NCI-H82 (cell line): ENCODE data around the gene DCPS.
"Not testable (repeated sequence)": the region's sequence is repeated elsewhere in the genome, so short reads cannot be mapped to it uniquely, and the experiment has no call there.

Source experiments
- DNase-seq: peaks from one replicate; lab custom pipeline; 2025; lab: John Stamatoyannopoulos, UW

Gene DCPS

DNA sequence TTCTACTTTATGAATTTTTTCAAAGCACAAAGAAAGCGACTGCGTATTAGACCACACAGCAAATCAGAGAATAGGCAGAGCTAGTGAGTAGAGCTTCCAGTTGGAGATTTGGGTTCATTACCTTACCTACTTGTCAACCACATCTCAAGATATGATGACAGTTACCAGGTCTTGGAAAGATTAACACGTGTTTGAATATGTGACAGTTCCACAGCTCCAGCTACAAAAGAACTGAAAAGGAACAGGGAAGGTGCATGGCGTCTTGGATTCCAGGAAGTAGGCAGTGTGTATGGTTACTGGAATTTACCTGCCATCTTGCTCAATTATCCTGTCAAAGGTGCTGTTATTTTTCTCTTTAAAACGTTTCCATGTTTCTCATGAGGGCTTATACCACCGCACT is 15.6 kb upstream of the DCPS start:
- DNase-seq, result no peak

DNA sequence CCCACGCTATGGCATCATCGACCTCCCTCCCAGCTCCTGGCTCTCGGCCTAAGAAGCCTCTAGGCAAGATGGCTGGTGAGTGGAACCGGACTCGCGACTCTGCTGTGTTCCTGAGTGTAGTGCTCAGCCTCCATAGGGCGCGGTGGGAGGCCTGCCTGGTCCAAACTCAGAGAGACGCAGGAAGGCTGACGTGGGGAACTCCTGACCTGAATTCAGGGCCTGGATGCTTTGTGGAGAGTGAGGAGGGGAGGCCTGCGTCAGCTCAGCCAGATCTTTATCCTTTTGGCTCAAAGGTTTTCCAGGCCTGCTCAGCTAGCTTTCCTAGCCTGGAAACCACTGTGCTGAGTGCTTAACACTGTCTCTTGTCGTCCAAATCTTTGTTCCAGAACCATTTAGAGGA is 13.0 kb upstream of the DCPS start:
- DNase-seq, result no peak

DNA sequence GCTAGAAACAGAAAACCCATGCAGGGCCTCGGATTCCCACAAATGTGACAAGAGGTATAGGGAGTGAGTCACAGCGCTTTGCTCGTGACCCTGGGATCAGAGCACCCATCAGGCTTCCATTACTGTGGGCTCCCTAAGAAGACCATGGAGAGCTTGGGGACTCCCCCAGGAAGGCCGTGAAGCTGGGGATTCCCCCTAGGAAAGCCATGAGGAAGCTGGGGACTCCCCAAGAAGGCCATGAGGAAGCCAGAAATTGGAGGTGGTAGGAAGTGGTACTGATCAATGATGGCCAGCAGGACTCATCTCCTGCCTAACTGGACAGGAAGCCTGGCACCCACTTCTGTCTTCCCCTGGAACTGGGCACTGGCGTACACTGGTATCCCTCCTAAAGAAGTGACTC is 10.1 kb upstream of the DCPS start:
- DNase-seq, result no peak

DNA sequence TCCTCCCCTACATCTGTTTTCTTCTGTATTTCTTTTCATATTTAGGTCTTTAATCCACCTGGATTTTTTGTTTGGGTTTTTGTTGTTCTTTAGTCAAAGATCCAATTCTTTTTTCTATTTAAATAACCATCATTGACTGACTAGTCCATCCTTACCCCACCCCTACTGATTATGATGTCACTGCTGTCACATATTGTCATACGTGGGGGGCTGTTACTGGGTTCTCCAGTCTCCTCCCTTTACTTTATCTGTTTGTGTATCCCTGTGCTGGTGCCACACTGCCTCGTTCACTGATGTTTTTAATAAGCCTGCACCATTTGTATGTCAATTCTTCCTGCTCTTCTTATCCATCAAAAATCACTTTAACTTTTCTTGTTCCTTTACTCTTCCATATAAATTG is 6.9 kb upstream of the DCPS start:
- DNase-seq, result no peak

DNA sequence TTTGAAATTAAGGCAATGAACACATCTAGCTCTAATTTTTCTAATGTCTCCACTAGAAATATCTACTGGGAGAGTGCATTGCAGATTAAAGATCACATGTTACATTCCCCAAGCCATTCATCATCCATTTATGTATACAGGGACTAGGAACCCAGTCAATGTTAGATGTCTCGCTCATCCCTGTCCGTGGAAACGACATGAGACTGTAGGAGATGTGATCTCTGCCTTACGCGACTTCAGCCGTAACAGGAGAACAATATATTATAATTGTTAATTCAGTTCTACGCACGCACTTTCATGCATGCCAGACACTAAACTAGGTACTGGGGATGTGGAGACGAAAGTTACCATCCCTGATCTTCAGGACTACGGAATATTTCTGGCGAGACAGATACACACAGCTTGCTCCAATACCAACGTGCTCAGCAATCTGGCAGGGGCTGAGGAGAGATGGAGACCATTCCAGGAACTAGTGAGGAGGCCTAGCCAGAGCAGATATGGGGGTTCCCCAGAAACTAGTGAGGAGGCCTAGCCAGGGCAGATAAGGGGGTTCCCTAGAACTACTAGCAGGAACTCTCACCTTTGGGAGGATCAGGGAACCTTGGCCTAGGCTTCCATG is 706 bp downstream of the DCPS start:
- DNase-seq, result no peak

DNA sequence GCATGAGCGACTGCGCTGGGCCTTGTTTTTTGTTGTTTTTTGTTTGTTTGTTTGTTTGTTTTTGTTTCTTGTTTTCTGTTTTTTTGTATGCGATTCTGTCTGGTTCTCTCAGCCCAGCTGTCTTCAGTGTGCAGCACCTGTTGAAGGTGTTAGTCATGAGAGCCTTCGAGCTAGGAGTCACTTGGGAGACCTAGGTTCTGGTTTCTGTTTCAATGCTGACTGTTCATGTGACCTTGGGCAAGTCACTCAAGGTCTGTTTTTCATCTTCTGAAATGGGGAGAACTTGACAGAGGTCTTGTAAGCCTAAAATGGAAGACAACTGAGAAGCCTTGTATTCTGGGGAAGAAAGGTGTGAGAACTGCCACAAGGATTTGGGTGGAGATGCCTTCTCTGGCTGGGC is 1.8 kb downstream of the DCPS start:
- no peak for DNase-seq

DNA sequence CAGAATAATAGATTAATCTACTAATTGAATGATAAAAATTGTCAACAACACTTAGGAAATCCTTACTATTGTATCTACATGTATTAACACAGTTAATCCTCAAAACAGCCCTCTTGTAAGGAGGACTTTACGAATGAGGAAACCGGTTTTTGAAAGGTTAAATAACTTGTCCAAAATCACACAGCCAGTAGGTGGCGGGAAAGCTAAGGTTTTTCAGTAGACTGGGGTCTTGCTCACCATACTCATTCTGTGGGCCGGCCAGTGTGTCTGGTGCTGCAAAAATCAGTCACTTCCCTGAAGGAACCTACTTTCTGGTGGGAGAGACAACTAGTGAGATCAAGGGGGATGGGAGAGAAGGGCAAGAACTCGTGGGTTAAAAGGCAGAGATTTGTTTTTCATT is 3.8 kb downstream of the DCPS start:
- peak; percentile 57 for DNase-seq

DNA sequence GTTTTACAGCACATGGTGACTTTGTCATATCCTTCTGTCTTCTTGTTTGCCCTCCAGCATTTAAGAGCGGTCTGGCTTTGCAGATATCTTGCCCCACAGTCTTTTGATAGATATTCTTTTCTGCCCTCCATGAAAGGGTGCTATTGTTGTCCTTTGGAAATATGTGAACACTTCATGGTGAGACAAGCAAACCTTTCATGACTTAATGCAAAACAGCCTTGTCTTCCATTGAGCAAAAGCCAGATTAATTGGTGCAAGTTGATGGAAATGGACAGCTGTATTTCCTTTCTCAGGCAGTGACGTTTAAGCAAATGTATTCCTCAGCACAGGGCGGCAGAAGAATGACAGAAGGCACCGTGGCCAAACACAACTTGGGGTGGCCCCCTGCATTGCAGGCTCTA is 4.4 kb downstream of the DCPS start:
- no peak for DNase-seq

DNA sequence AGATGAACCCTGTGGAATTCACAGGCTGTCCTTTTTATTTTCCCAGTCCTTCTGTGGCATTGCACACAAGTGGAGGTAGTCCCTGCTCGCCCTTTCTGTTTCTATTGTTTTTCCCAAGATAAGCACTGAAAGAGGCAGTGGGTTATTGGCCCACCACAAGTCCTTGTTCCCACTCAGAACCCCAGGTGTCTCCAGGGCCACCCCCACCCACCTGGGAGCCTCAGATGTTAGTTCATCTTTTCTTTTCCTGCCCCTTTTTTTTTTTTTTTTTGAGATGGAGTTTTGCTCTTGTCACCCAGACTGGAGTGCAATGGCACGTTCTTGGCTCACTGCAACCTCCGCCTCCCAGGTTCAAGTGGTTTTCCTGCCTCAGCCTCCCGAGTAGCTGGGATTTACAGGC is 4.9 kb downstream of the DCPS start:
- not testable (repeated sequence) for DNase-seq

DNA sequence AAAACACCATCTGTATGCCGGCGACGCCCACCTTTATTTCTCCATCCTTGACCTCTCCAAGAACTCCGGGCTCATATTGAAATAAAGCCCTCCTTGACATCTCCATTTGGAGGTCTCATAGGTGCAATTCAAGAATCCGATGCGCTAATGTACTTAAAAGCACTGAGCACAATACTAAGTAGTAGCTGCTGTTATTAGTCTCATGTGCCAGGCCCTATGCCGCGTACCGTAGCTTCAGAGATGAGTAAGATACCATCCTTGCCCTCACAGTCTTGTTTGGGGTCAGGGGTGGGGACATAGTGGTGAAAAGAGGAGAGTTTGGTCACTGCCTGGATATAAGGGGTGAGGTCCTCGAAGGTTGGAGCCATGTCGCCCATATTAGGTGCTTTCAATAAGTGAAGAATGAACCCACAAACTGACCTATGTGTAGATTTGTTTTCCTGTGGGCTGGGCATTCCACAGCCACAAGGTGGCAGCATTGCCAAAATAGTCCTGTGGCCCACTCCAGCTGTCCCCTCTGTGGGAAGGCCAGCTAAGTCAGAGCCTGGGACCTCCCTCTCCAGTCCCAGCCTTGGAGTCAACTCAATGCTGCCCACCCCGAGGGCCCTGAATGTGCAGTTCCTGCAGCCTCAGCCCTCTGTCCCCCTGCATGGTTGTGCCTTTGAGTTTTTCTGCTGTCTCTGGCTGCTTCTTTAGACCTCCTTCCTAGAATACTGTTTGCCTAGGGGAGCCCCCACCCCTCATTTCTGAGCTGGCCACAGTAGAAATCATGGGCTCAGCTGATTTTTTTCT is 6.5 kb downstream of the DCPS start:
- DNase-seq, result peak; percentile 81

DNA sequence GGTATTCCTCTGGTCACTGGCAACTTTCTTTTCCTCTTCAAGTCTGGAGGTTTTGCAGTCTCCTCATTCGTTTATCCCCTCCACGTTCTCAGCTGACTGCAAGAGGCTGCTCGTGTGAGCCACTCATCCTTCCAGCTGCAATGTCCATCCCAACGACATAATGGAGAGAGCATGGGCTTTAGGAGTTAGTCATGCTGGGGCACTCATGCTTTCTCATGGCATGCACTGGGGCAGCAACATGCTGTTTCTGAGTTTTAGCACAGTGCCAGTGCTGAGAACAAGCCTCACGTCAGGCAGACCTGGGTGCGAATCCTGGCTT is 7.1 kb downstream of the DCPS start:
- DNase-seq, result no peak

DNA sequence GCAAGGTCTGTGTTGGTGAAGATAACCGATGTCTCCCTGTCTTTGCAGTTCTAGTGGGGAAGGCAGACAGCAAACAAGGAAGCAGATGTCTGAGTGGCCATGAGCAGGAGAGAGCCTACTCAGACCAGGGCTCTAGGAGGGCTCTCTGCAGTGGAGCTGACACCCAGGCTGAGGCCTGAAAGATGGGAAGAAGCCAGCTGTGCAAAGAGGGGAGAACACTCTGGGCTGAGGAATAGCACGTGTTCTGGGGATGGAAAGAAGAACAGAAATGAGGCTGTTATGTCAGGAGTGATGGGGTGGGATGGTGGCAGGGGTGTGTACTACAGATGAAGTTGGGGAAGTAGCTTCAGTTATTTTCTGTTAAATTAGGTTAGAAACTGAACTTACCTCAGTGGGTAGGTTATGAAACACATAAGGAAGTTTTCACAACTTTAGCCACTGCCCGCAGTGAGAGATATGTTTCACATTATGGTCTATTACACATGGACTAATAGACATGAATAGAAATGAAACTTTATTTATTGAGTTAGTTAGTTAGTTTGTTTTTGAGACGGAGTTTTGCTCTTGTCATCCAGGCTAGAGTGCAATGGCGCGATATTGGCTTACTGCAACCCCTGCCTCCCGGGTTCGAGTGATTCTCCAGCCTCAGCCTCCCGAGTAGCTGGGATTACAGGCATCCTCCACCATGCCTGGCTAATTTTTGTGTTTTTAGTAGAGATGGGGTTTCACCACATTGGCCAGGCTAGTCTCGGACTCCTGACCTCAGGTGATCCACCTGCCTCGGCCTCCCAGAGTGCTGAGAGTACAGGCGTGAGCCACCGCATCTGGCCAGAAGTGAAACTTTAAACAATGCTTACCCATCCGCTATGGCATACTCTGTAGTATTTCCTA is 7.8 kb downstream of the DCPS start:
- no peak for DNase-seq

DNA sequence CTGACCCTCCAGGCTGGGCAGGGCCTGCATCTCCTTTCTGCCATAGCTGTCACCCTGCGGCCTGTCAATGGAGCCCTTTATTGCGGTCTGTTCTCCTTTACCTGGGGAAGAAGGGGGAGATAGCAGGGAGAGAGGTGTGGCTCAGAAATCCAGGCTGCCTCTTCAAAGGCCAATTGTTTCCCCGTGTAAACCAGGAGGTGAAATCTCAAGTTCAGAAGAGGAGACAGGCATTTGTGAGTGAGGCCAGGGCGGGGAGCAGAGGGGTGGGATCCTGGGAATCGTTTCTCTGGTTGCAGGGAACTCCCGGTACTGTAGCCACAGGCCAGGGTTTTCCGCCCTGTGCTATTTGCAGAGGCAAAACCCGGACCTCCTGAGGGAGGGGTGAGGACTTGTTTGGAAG is 9.1 kb downstream of the DCPS start:
- DNase-seq, result no peak

DNA sequence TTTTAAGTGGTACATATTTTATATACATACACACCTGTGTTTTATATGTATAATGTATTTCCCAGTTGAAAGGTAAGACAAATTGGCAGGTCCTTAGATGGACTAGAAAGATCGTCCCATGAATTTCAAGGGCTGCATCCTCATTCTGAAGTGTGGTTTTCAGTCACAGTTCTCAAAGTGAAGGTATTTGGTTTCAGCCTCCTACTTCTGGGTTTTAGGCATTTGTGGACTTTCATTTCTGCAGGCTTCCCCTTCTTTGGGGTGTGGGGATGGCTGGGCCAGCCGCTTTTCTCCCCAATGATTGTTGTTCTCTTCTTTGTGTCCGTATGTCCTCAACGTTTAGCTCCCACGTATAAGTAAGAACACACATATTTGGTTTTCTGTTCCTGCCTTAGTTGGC is 10.0 kb downstream of the DCPS start:
- DNase-seq, result no peak

DNA sequence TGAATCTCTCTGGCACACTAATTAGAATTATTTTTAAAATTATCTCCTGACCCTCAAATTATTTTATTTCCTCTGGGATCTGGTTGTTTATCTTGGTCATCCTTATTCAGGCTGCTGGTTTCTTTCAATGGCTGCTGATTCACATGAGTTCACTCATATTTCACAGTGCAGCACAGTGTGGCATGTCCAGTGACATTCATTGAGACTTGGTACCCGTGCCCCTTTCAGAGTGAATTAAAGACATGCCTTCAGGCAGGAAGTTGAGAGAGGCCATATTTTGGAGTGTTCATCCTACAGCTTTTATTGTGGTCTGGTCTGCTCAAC is 13.5 kb downstream of the DCPS start:
- no peak for DNase-seq

DNA sequence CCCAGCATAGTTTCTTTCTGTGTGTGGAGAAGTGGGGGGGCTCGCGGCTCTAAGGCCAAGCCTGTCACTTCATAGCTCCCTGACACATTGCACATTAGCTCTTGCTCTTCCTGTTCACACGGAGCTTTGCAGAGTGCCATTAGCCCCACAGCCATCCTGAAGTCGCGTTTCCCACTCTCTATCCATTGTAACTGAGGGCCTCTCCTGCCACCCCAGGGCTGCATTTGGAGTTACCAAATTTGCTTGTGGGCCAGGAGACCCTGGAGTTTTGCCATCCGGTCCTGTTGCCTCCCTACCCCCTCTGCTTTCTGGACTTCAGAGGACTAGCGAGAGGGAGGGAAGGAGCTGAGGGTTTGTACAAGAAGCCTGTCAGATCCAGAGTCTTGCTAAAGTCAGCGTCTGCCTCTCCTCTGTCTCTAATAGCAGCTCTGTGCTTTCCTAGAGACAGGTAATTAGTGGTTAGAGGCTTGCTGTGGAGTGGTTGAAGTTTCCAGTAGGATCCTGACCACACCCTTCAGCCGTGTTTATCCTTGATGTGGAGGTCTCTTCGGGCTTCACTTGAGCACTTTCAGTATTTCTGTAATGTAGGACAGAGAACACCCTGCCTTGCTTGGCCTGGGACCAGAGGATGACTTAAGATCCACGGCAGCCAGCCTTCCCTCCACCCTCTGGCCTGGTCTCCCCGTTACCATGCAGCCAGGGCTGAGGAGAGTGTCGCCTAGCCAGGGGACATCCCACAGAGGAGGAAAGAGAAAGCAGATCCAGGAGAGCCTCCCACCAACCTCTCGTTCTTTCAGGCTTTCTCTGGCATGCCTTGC is 14.1 kb downstream of the DCPS start:
- no peak for DNase-seq

DNA sequence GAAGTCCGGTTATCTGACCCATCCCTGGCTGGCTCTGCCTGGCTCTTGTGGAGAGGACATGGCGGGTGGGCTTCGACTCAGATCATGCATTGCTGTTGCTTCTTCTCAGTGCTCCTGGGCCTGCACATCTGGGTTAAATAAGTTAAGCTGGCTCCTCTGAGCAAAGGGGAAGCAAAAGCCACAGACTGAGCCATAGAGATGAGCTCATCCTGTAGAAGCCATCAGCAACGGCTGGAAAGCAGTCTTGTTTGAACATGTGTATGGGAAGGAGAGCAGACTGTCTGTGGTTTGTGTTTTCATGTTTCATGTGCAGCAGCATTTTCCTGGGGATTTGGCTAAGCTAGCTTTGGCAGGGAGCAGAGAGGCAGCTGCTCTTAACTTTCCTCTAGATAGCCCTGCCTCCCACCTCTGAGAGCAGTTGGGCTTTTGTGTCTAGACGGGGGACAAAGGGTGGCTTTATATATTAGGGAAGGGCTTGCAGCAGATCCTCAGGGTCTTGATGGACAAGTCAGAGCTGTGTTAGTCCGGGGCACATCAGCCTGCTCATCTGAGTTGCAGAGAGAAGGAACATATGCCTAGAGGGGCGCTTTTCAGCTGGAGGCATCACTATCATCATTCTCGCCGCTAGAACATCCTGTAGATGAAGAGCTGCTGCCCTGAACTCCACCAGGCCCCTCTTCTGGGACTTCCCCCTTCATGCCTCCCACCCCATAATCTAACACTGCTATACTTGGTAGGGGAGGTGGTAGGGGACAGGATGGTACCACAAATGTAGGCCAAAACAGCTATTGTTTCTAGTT is 14.9 kb downstream of the DCPS start:
- DNase-seq, result peak; percentile 34

DNA sequence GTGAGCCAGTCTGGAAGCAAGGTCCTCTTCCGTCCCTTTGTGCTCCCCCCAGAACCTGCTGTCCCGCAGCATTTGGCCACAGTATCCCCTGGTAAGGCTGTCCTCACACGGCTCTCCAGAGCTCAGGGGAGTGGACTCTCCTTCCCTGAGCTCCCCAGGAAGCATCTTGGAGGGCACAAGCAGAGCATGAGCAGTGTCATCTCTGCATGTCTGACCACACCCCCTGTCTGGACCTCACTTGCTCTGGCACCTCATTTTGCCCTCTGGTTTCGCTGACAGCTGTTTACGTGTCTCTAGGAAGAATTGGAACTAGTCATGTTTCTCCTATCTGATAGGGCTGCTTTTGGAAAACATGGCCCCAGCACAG is 15.5 kb downstream of the DCPS start:
- no peak for DNase-seq

DNA sequence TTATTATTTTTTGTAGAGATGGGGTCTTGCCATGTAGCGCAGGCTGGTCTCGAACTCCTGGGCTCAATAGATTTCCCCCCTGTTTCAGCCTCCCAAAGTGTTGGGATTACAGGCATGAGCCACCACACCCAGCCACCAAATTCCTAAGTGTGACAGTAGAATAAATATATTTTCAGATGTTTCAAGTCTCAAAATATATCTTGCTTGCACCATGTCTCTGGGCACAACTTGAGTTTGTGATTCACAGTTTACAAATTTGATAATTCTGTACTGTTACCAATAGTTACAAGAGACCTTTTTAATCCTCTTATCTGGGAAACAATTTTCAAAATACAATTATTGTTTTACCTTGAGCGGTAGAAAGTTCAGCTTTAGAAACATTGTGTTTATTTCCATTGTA is 19.1 kb downstream of the DCPS start:
- DNase-seq, result no peak

DNA sequence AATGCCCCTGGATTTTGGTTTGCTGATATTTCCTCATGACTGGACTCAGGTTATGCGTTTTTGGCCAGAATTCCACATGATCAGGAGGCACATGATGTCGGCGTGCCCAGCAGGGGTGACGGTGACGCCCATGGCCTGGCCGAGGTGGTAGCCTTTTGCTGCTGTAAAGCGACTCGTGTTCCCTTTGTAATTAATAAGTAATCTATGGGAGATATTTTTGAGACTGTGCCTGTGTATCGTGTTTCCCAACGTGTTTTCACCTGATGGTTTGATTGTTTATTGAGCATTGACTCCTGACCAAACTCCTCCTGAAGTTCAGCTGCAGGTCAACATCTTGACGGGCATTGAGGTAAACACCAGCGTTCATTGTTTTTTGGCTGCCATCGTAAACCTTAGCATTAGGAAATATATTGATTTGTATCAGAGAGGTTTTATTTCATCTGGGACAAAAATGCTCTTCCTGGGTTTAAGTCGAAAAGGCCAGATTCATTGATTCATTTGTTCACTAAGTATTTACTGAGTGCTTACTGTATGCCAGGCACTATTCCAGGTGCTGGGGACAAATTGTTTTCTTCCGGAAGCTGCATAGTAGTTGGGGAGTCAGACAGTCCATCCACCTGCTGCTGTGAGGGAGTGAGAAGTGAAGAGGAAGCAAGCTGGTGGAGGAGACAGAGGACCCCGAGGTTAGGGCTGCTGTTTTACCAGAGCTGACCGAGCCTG is 23.6 kb downstream of the DCPS start:
- DNase-seq, result no peak

DNA sequence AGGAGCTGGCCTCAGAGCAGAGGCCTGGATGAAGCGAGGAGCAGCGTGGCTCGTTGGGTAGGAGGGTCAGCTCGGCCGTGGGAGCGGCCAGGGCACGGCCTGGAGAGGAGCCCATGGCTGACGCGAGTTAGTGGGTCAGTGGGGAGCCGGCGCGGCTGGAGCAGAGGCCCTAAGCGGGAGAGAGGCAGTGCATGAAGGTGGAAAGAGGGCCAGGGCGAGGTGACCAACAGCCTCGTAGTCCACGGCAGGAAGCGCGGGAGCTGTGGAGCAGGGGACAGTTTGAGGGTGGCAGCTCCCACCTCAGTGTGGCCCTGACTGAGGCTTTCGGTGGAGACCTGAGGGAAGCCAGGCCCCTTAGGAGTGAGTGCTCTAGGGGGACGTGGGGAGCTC is 24.1 kb downstream of the DCPS start:
- DNase-seq, result no peak
